Spleen (tissue), 7 donors: ENCODE measurements around the gene CNIH4.

Source experiments
- CTCF ChIP-seq, 11 experiments: fragments of 200-600 bp in 7 of 11; fragments of 450-650 bp in 4 of 11; sonication (generic) in 4 of 11; IDR thresholded peaks in 8 of 11; conservative IDR thresholded peaks in 3 of 11; 1 replicate in 7 of 11; 2 replicates in 4 of 11; pipeline versions ENCODE4 v1.4.0 to v1.8.0; 2016 to 2021; ENCODE audit warnings: antibody characterized with exemption in 11 of 11, inconsistent platforms in 4 of 11, mild to moderate bottlenecking in 1 of 11
- POLR2A ChIP-seq, 3 donors: fragments of 450-650 bp; IDR thresholded peaks; one replicate each; pipeline ENCODE4 v1.5.1; 2017; ENCODE audit warnings: antibody characterized with exemption in 3 of 3, mild to moderate bottlenecking in 1 of 3
- POLR2AphosphoS5 ChIP-seq, 3 donors: sonication (generic); formaldehyde crosslinking; IDR thresholded peaks; one replicate each; pipeline ENCODE4 v1.5.1; 2017; ENCODE audit warnings: antibody characterized with exemption in 3 of 3
- donor health status: DM: no; HTN: no; CAD: no; lungs with moderate emphysema.
- donor health status: DM: no; HTN: no; CAD: no.
- donor health status: DM: no; HTN: no; CAD: no.

- TF ChIP-seq CTCF (IDR thresholded peaks at IDR 0.05 in 8 of 11, conservative IDR thresholded peaks at IDR 0.05 in 3 of 11) (no peak), POLR2AphosphoS5 (IDR thresholded peaks at IDR 0.05) (no peak), POLR2A (IDR thresholded peaks at IDR 0.05) (no peak)
These were observed 51.6 kb downstream of the CNIH4 start for GRCh38 chr1:224408294-224408590.
